CD4-positive, alpha-beta T cell treated with Interleukin-12 subunit alpha and Interleukin-12 subunit beta, for 1 hour (primary cell): ENCODE measurements around the gene RAPGEF4.
"Not testable (repeated sequence)": the region's sequence is repeated elsewhere in the genome, so short reads cannot be mapped to it uniquely, and the experiment has no call there.

Experiments used
- DNase-seq: peaks from one replicate; pipeline ENCODE4 v3.0.0-alpha.2; 2020

The RAPGEF4 gene

GRCh38 chr2:172777431-172777830 lies 41.8 kb downstream of the RAPGEF4 start:
- DNase-seq: no peak

- DNase-seq: no peak
Measured at GRCh38 chr2:172782506-172783164, 47.0 kb downstream of the RAPGEF4 start.

GRCh38 chr2:172783165-172783898 lies 47.7 kb downstream of the RAPGEF4 start:
- no peak for DNase-seq

GRCh38 chr2:172788871-172789270 lies 53.2 kb downstream of the RAPGEF4 start:
- DNase-seq: no peak

- no peak for DNase-seq
Measured at GRCh38 chr2:172790404-172790803, 54.8 kb downstream of the RAPGEF4 start.

- DNase-seq: no peak
Measured at GRCh38 chr2:172791953-172792352, 56.3 kb downstream of the RAPGEF4 start.

GRCh38 chr2:172792711-172793110 lies 57.1 kb downstream of the RAPGEF4 start:
- no peak for DNase-seq

GRCh38 chr2:172803308-172803707 lies 67.7 kb downstream of the RAPGEF4 start:
- DNase-seq: not testable (repeated sequence)

- DNase-seq: no peak
Measured at GRCh38 chr2:172804423-172804822, 68.8 kb downstream of the RAPGEF4 start.

- peak; percentile 19 for DNase-seq
Measured at GRCh38 chr2:172806493-172806892, 70.8 kb downstream of the RAPGEF4 start.

- DNase-seq: no peak
Measured at GRCh38 chr2:172806996-172807395, 71.4 kb downstream of the RAPGEF4 start.

- DNase-seq: no peak
Measured at GRCh38 chr2:172808156-172808555, 72.5 kb downstream of the RAPGEF4 start.

- no peak for DNase-seq
Measured at GRCh38 chr2:172811027-172811426, 75.4 kb downstream of the RAPGEF4 start.

- no peak for DNase-seq
Measured at GRCh38 chr2:172812158-172812744, 76.6 kb downstream of the RAPGEF4 start.

- no peak for DNase-seq
Measured at GRCh38 chr2:172813314-172813888, 77.8 kb downstream of the RAPGEF4 start.

GRCh38 chr2:172817411-172817810 lies 81.8 kb downstream of the RAPGEF4 start:
- no peak for DNase-seq

- DNase-seq: no peak
Measured at GRCh38 chr2:172819943-172820342, 84.3 kb downstream of the RAPGEF4 start.

- DNase-seq: no peak
Measured at GRCh38 chr2:172821370-172822338, 86.0 kb downstream of the RAPGEF4 start.

GRCh38 chr2:172822585-172822984 lies 86.9 kb downstream of the RAPGEF4 start:
- no peak for DNase-seq

GRCh38 chr2:172823261-172823850 lies 87.7 kb downstream of the RAPGEF4 start:
- DNase-seq: no peak

- DNase-seq: no peak
Measured at GRCh38 chr2:172826522-172826921, 90.9 kb downstream of the RAPGEF4 start.

- no peak for DNase-seq
Measured at GRCh38 chr2:172829229-172829628, 93.6 kb downstream of the RAPGEF4 start.
